NCI-H748 (cell line): ENCODE results near the gene SPG7.

Source experiments
- DNase-seq: peaks from one replicate; lab custom pipeline; 2025; ENCODE audit not compliant: unreplicated experiment; lab: John Stamatoyannopoulos, UW

SPG7 gene

GRCh38 chr16:89545831-89546574, 37.8 kb downstream of the SPG7 start:
- no peak for DNase-seq

- DNase-seq, result no peak
These were observed 38.6 kb downstream of the SPG7 start for GRCh38 chr16:89546781-89547180.

- DNase-seq, result no peak
These were observed 39.1 kb downstream of the SPG7 start for GRCh38 chr16:89547291-89547690.

- no peak for DNase-seq
These were observed 39.7 kb downstream of the SPG7 start for GRCh38 chr16:89547860-89548259.

GRCh38 chr16:89548344-89549006, 40.3 kb downstream of the SPG7 start:
- DNase-seq, result no peak

- DNase-seq, result no peak
These were observed 41.0 kb downstream of the SPG7 start for GRCh38 chr16:89549007-89549700.

GRCh38 chr16:89550421-89551007, 42.3 kb downstream of the SPG7 start:
- DNase-seq, result no peak

GRCh38 chr16:89552329-89552728, 44.1 kb downstream of the SPG7 start:
- no peak for DNase-seq

- DNase-seq, result no peak
These were observed 44.7 kb downstream of the SPG7 start for GRCh38 chr16:89552913-89553312.

GRCh38 chr16:89553733-89554132, 45.5 kb downstream of the SPG7 start:
- DNase-seq, result no peak

- DNase-seq, result no peak
These were observed 46.1 kb downstream of the SPG7 start for GRCh38 chr16:89554343-89554742.

GRCh38 chr16:89555265-89555664, 47.1 kb downstream of the SPG7 start:
- no peak for DNase-seq

- DNase-seq, result no peak
These were observed 47.6 kb downstream of the SPG7 start for GRCh38 chr16:89555780-89556179.

GRCh38 chr16:89556750-89557689, 48.8 kb downstream of the SPG7 start:
- DNase-seq, result peak; percentile 46

- no peak for DNase-seq
These were observed 49.7 kb downstream of the SPG7 start for GRCh38 chr16:89557690-89558490.

GRCh38 chr16:89560378-89561141, 52.4 kb downstream of the SPG7 start, which contains the start of gene RPL13:
Gene RPL13 (plus strand): TSS chr16:89560682. CDS start chr16:89560960, 278 bp downstream.
- peak; percentile 93 for DNase-seq

GRCh38 chr16:89561142-89561883, 53.1 kb downstream of the SPG7 start:
- DNase-seq, result no peak

- DNase-seq, result no peak
These were observed 53.8 kb downstream of the SPG7 start for GRCh38 chr16:89561884-89562599.
